Mammary epithelial cell (primary cell): ENCODE data around the gene ERVMER34-1.

Experiments used
- EZH2 ChIP-seq: IDR thresholded peaks from 2 replicates; pipeline ENCODE4 v1.6.1; 2012; ENCODE audit warnings: low read length, inconsistent platforms, borderline replicate concordance
- TF ChIP-seq, protein P1 (sequence below), 2 donors: IDR thresholded peaks in 1 of 2; conservative IDR thresholded peaks in 1 of 2; 2 replicates each; pipeline ENCODE4 v1.5.1; 2011 to 2012; ENCODE audit warnings: inconsistent platforms in 2 of 2, low read length in 2 of 2, mild to moderate bottlenecking in 2 of 2, control low read depth in 1 of 2, low read depth in 1 of 2; ENCODE audit not compliant: insufficient read depth in 1 of 2; ENCODE audit errors: extremely low read depth in 1 of 2

DNA sequence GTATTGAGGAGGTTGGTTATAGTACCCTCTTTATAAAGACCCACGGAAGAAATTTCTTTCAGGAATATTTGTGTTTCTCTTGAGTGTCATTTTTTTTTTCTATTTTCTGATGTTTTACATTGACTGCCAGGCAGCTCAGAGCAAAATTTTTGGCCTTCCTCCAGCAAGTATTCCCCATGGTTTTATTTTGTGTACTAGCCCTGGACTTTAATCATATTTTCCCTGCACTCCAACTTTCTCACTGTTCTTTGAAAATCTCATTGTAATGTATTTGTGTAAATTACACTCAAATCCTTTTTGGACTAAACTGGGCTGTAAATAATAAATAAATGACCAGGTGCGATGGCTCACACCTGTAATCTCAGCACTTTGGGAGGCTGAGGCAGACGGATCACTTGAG, 46.6 kb downstream of the ERVMER34-1 start:
- TF ChIP-seq, protein P1, sequence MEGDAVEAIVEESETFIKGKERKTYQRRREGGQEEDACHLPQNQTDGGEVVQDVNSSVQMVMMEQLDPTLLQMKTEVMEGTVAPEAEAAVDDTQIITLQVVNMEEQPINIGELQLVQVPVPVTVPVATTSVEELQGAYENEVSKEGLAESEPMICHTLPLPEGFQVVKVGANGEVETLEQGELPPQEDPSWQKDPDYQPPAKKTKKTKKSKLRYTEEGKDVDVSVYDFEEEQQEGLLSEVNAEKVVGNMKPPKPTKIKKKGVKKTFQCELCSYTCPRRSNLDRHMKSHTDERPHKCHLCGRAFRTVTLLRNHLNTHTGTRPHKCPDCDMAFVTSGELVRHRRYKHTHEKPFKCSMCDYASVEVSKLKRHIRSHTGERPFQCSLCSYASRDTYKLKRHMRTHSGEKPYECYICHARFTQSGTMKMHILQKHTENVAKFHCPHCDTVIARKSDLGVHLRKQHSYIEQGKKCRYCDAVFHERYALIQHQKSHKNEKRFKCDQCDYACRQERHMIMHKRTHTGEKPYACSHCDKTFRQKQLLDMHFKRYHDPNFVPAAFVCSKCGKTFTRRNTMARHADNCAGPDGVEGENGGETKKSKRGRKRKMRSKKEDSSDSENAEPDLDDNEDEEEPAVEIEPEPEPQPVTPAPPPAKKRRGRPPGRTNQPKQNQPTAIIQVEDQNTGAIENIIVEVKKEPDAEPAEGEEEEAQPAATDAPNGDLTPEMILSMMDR (conservative IDR thresholded peaks at IDR 0.05 in 1 of 2, IDR thresholded peaks at IDR 0.05 in 1 of 2; ENCODE audit: extremely low read depth in 1 of 2, insufficient read depth in 1 of 2, low read depth in 1 of 2, low read length in 2 of 2): no peak
- no peak for TF ChIP-seq EZH2
